K562 (cell line): ENCODE results near the gene C17orf114.
A peak's percentile ranks its signal among the peaks of the same experiment; 100 is the strongest.

Experiments
- ATAC-seq: fragments of 200-7000 bp; cut with Tn5 transposase; 3 replicates; pipeline ENCODE4 v1.9.1; 2020; ENCODE audit warnings: moderate library complexity
- BruUV-seq: library from RNA; stranded (reverse); fragments of 400-500 nt; replicated peaks from 2 replicates; lab custom pipeline; 2021; lab: Mats Ljungman, UMichigan
- CTCF ChIA-PET: fragments of 300-600 bp; formaldehyde crosslinking; extraction: SDS; loops from one replicate; lab custom pipeline; 2021; ENCODE audit warnings: low intra/inter-chr PET ratio; lab: Yijun Ruan, JAX
- POLR2A ChIA-PET: fragments of 300-600, 350-650 bp; sonication (Branson Sonifier 250); formaldehyde crosslinking; extraction: SDS; loops from one replicate; lab custom pipeline; 2021; ENCODE audit warnings: antibody characterized with exemption, inconsistent platforms; lab: Yijun Ruan, JAX
- DNase-seq, 4 experiments: peaks; one replicate each; pipeline versions ENCODE4 v3.0.0 to v3.0.0-alpha.2; 2011 to 2018; ENCODE audit warnings: low spot score in 3 of 4, mixed read lengths in 3 of 4; ENCODE audit errors: extremely low read depth in 1 of 4
- FAIRE-seq: peaks from 2 replicates; lab custom pipeline; 2011; peaks lifted over from hg19 to GRCh38; lab: Jason Lieb, UNC
- H2AFZ ChIP-seq: 2 replicates; pipeline ENCODE4 v1.6.0; 2011; ENCODE audit warnings: low read depth, low read length, control low read depth, inconsistent platforms
- H3K27ac ChIP-seq: fragments of 200-600 bp; 3 replicates; pipeline ENCODE4 v1.8.0; 2011; ENCODE audit warnings: low read depth, mild to moderate bottlenecking, control low read depth, inconsistent platforms, low read length, moderate library complexity, mixed read lengths; ENCODE audit errors: extremely low read depth
- H3K27me3 ChIP-seq, 2 experiments: fragments of 300-600 bp in 1 of 2; 2 replicates in 1 of 2; 3 replicates in 1 of 2; pipeline versions ENCODE4 v1.6.0 to v1.8.0; 2011; ENCODE audit warnings: inconsistent platforms in 2 of 2, low read length in 2 of 2, mild to moderate bottlenecking in 1 of 2, mixed read lengths in 1 of 2, moderate library complexity in 1 of 2; ENCODE audit not compliant: control insufficient read depth in 2 of 2, insufficient read depth in 2 of 2
- H3K36me3 ChIP-seq: fragments of 300-600 bp; 3 replicates; pipeline ENCODE4 v1.8.0; 2011; ENCODE audit warnings: mild to moderate bottlenecking, low read length, inconsistent platforms; ENCODE audit not compliant: control insufficient read depth, insufficient read depth
- H3K4me1 ChIP-seq, 2 experiments: fragments of 200-600 bp in 1 of 2; replicated peaks in 1 of 2; 2 replicates in 1 of 2; 3 replicates in 1 of 2; pipeline versions ENCODE4 v1.5.1 to v1.8.0; 2011; ENCODE audit warnings: inconsistent platforms in 2 of 2, low read length in 2 of 2, mild to moderate bottlenecking in 1 of 2, mixed read lengths in 1 of 2, moderate library complexity in 1 of 2; ENCODE audit not compliant: control insufficient read depth in 2 of 2, insufficient read depth in 2 of 2
- H3K4me2 ChIP-seq: 2 replicates; pipeline ENCODE4 v1.6.1; 2011; ENCODE audit warnings: low read length, control low read depth, inconsistent platforms, mixed read lengths; ENCODE audit not compliant: insufficient read depth
- H3K4me3 ChIP-seq: fragments of 200-600 bp; sonication (generic), shearing (Covaris generic); 2 replicates; pipeline ENCODE4 v1.5.1; 2016; ENCODE audit warnings: control low read depth, inconsistent platforms
- H3K79me2 ChIP-seq: fragments of 200-600 bp; 3 replicates; pipeline ENCODE4 v1.8.0; 2011; ENCODE audit warnings: low read length, inconsistent platforms; ENCODE audit not compliant: control insufficient read depth, insufficient read depth
- H3K9ac ChIP-seq, 2 experiments: 2 replicates each; pipeline versions ENCODE4 v1.6.0 to v1.6.1; 2011; ENCODE audit warnings: low read depth in 2 of 2, low read length in 2 of 2, control low read depth in 1 of 2, inconsistent platforms in 1 of 2, mild to moderate bottlenecking in 1 of 2, mixed read lengths in 1 of 2; ENCODE audit not compliant: insufficient read depth in 1 of 2
- H3K9me1 ChIP-seq: one replicate; pipeline ENCODE4 v1.6.0; 2011; ENCODE audit warnings: inconsistent platforms, mild to moderate bottlenecking, low read length, moderate library complexity; ENCODE audit not compliant: control insufficient read depth, insufficient read depth
- H3K9me3 ChIP-seq: replicated peaks from 2 replicates; pipeline ENCODE4 v1.5.1; 2011; ENCODE audit warnings: low read depth, low read length, inconsistent platforms; ENCODE audit not compliant: control insufficient read depth, insufficient read depth
- H4K20me1 ChIP-seq: replicated peaks from 2 replicates; pipeline ENCODE4 v1.6.1; 2011; ENCODE audit warnings: low read length, inconsistent platforms, mixed read lengths; ENCODE audit not compliant: control insufficient read depth, insufficient read depth
- ADNP ChIP-seq: fragments of 200-800 bp; sonication (Bioruptor generic); IDR thresholded peaks from 2 replicates; pipeline ENCODE4 v1.6.1; 2016; ENCODE audit warnings: missing genetic modification characterization, missing compliant biosample characterization
- ATF3 ChIP-seq, 2 experiments: fragments of 450-650 bp in 1 of 2; sonication (generic) in 1 of 2; formaldehyde crosslinking in 1 of 2; IDR thresholded peaks in 1 of 2; conservative IDR thresholded peaks in 1 of 2; 2 replicates each; pipeline versions ENCODE4 v1.6.1 to v1.8.1; 2016 to 2023; ENCODE audit warnings: mild to moderate bottlenecking in 2 of 2, moderate library complexity in 2 of 2, inconsistent platforms in 1 of 2, missing genetic modification reagents in 1 of 2
- CEBPG ChIP-seq, 3 experiments: fragments of 200-800 bp in 1 of 3; sonication (Bioruptor generic) in 1 of 3; sonication (generic) in 1 of 3; formaldehyde crosslinking in 1 of 3; IDR thresholded peaks in 2 of 3; conservative IDR thresholded peaks in 1 of 3; 2 replicates each; pipeline versions ENCODE4 v1.6.1 to v1.8.0; 2016 to 2022; ENCODE audit warnings: missing compliant biosample characterization in 2 of 3, missing genetic modification characterization in 2 of 3, mild to moderate bottlenecking in 1 of 3, missing genetic modification reagents in 1 of 3
- DACH1 ChIP-seq: fragments of 450-650 bp; IDR thresholded peaks from 2 replicates; pipeline ENCODE4 v1.6.1; 2018; ENCODE audit not compliant: partially characterized antibody
- HNRNPH1 ChIP-seq: fragments of 200-400 bp; formaldehyde crosslinking; optimal IDR thresholded peaks from 2 replicates; pipeline ENCODE3; 2017; ENCODE audit warnings: low read depth, mild to moderate bottlenecking, low read length, moderate library complexity
- KLF6 ChIP-seq: fragments of 250-450 bp; sonication (Bioruptor Pico); IDR thresholded peaks from 2 replicates; pipeline ENCODE4 v1.4.0; 2020; ENCODE audit warnings: mild to moderate bottlenecking, moderate library complexity, borderline replicate concordance
- LEF1 ChIP-seq: fragments of 450-650 bp; IDR thresholded peaks from 2 replicates; pipeline ENCODE4 v1.6.1; 2016; ENCODE audit warnings: mild to moderate bottlenecking
- MAZ ChIP-seq, 2 experiments: fragments of 450-650 bp in 1 of 2; sonication (generic) in 1 of 2; formaldehyde crosslinking; IDR thresholded peaks in 1 of 2; conservative IDR thresholded peaks in 1 of 2; 2 replicates each; pipeline versions ENCODE4 v1.4.0 to v1.5.0; 2020; ENCODE audit warnings: mild to moderate bottlenecking in 1 of 2, missing genetic modification reagents in 1 of 2
- RBM25 ChIP-seq: fragments of 200-400 bp; formaldehyde crosslinking; IDR thresholded peaks from 2 replicates; pipeline ENCODE4 v1.6.1; 2018; ENCODE audit warnings: low read length, low read depth, moderate library complexity; ENCODE audit not compliant: severe bottlenecking
- ZNF354B ChIP-seq: fragments of 250-450 bp; sonication (Bioruptor Pico); IDR thresholded peaks from 2 replicates; pipeline ENCODE4 v1.4.0; 2020
- ZSCAN29 ChIP-seq: fragments of 450-650 bp; IDR thresholded peaks from 2 replicates; pipeline ENCODE4 v1.6.1; 2017
- WGBS: fragments of 100-300 bp; shearing (Covaris generic); methylation state at CpG from one replicate; pipeline ENCODE4 v1.1.6; 2016; ENCODE audit warnings: low coverage, mixed read lengths; ENCODE audit not compliant: insufficient coverage; ENCODE audit errors: missing lambda C conversion rate; 5-methylcytosine and 5-hydroxymethylcytosine counted together
- in situ Hi-C: fragments of 300-500 bp; cut with MboI; formaldehyde crosslinking; loops from 4 replicates; pipeline ENCODE4 v1.15.0; 2018; ENCODE audit warnings: inconsistent platforms, mixed read lengths
- intact Hi-C: fragments of 100-400 bp; cut with micrococcal nuclease; formaldehyde crosslinking; loops from 2 replicates; pipeline ENCODE4 v1.14.2; 2022
- TF ChIP-seq, protein P1 (sequence below): fragments of 250-450 bp; sonication (Bioruptor Pico); IDR thresholded peaks from 2 replicates; pipeline ENCODE4 v1.8.0; 2022; ENCODE audit warnings: moderate library complexity, mild to moderate bottlenecking, inconsistent platforms

The C17orf114 gene

GRCh38 chr17:4759776-4760236 lies 42.3 kb downstream of the C17orf114 start (continued):
- TF ChIP-seq, protein P1, sequence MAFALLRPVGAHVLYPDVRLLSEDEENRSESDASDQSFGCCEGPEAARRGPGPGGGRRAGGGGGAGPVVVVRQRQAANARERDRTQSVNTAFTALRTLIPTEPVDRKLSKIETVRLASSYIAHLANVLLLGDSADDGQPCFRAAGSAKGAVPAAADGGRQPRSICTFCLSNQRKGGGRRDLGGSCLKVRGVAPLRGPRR (CRISPR knock-in tag): no peak

GRCh38 chr17:4753392-4753791 lies 48.7 kb downstream of the C17orf114 start:
- in situ Hi-C loops (no loop called here), intact Hi-C loops (no loop called here)
- H3K9ac ChIP-seq: no peak overlapping the region
- H3K79me2 ChIP-seq: no peaks in the 10 kb centered on the region
- H3K4me3 ChIP-seq: no peak overlapping the region
- DNase-seq (no peak), FAIRE-seq (no peak), ATAC-seq (no peak)
- H3K4me2 ChIP-seq: no peak overlapping the region
- 0% methylated on average over 1 of the region's 1 CpG for WGBS
- ChIA-PET POLR2A (interaction anchor here (1.4 kb wide), 1 partner anchor 12 kb away, joined by 3 read pairs; no protein-coding TSS in a partner anchor), CTCF (no interaction called here)
- H3K4me1 ChIP-seq: no peaks in the 10 kb centered on the region
- peak; percentile 48 for TF ChIP-seq DACH1
- TF ChIP-seq LEF1: no peak
- no peak overlapping the region for H3K27ac ChIP-seq
- H3K36me3 ChIP-seq: no peaks in the 10 kb centered on the region
- no peaks in the 10 kb centered on the region for H3K9me1 ChIP-seq
- no peaks in the 10 kb centered on the region for H3K9me3 ChIP-seq
- BruUV-seq: no TSS peak
- no peaks in the 10 kb centered on the region for H4K20me1 ChIP-seq
- H3K27me3 ChIP-seq: peaks cover 19 to 30% of the 10 kb centered on the region in 2 experiments; a peak in 4 of 5 replicates
- no peak overlapping the region for H2AFZ ChIP-seq

- CTCF ChIA-PET: no interaction called here
- Histone ChIP-seq H3K36me3 (no peaks in the 10 kb centered on the region), H3K4me3 (no peak overlapping the region), H3K79me2 (no peaks in the 10 kb centered on the region), H3K9me1 (no peaks in the 10 kb centered on the region), H4K20me1 (no peaks in the 10 kb centered on the region), H2AFZ (no peak overlapping the region), H3K27me3 (peaks cover 18 to 26% of the 10 kb centered on the region in 2 experiments; a peak in 4 of 5 replicates), H3K9me3 (no peaks in the 10 kb centered on the region), H3K4me2 (no peak overlapping the region), H3K4me1 (no peaks in the 10 kb centered on the region), H3K9ac (no peak overlapping the region), H3K27ac (no peak overlapping the region)
- in situ Hi-C loops (no loop called here), intact Hi-C loops (no loop called here)
- no TSS peak for BruUV-seq
- POLR2A ChIA-PET: no interaction called here
- FAIRE-seq: no peak
- no peak for DNase-seq
- 4% methylated on average over 4 of the region's 5 CpGs for WGBS
- no peak for ATAC-seq
- TF ChIP-seq HNRNPH1 (no peak), MAZ (CRISPR knock-in tag; conservative IDR thresholded peaks at IDR 0.05 in 1 of 2, IDR thresholded peaks at IDR 0.05 in 1 of 2) (no peak), ADNP (tag) (peak; percentile 85), RBM25 (peak; percentile 91), KLF6 (CRISPR knock-in tag) (no peak), CEBPG (CRISPR knock-in tag; IDR thresholded peaks at IDR 0.05) (no peak), CEBPG (tag; conservative IDR thresholded peaks at IDR 0.05 in 1 of 2, IDR thresholded peaks at IDR 0.05 in 1 of 2) (peak in 1 of 2 experiments; percentile 78; a peak in 2 of 4 replicates), ZSCAN29 (no peak), ATF3 (IDR thresholded peaks at IDR 0.05) (no peak), ATF3 (CRISPR knock-in tag; conservative IDR thresholded peaks at IDR 0.05) (no peak), ZNF354B (no peak)
These were observed 50.2 kb downstream of the C17orf114 start for GRCh38 chr17:4751932-4752331.
